RWPE1 (cell line): ENCODE measurements around the gene VWA8.

Experiments
- CTCF ChIA-PET: fragments of 350-600 bp; sonication (Branson Sonifier 250); formaldehyde crosslinking; extraction: SDS; loops from one replicate; lab custom pipeline; 2021; lab: Yijun Ruan, JAX
- POLR2A ChIA-PET: fragments of 400-600 bp; formaldehyde crosslinking; extraction: SDS; loops from one replicate; lab custom pipeline; 2020; ENCODE audit warnings: antibody characterized with exemption; ENCODE audit not compliant: low non-redundant PET; lab: Yijun Ruan, JAX
- DNase-seq: peaks from one replicate; pipeline ENCODE4 v3.0.0; 2012; ENCODE audit warnings: low spot score
- H3K27ac ChIP-seq: fragments of 450-650 bp; 2 replicates; pipeline ENCODE4 v1.5.1; 2017
- TF ChIP-seq, protein P1 (sequence below): fragments of 450-650 bp; conservative IDR thresholded peaks from 2 replicates; pipeline ENCODE4 v1.5.1; 2017; ENCODE audit warnings: low read depth, mild to moderate bottlenecking

The VWA8 gene

DNA sequence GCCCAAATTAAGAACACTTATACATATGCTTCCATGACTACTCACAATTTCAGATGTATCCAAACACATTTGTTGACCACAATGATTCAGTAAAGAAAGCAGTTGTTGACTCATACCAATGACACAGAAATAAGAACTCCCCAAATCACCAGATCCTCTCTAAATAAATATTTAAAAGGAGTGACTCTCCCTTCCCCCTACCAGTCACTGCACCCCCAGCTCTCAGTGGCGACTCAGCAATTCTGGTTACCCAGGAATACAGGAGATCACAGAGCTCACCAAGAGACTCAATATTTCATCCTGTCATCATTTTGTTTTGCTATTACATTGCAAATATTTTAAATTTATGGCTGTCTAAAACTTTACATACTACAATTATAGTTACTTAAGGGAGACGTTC, 372.0 kb downstream of the VWA8 start:
- CTCF ChIA-PET, result no interaction called here
- H3K27ac ChIP-seq, result no peak overlapping the region
- POLR2A ChIA-PET, result no interaction called here
- peak; percentile 85 for DNase-seq
- TF ChIP-seq, protein P1, sequence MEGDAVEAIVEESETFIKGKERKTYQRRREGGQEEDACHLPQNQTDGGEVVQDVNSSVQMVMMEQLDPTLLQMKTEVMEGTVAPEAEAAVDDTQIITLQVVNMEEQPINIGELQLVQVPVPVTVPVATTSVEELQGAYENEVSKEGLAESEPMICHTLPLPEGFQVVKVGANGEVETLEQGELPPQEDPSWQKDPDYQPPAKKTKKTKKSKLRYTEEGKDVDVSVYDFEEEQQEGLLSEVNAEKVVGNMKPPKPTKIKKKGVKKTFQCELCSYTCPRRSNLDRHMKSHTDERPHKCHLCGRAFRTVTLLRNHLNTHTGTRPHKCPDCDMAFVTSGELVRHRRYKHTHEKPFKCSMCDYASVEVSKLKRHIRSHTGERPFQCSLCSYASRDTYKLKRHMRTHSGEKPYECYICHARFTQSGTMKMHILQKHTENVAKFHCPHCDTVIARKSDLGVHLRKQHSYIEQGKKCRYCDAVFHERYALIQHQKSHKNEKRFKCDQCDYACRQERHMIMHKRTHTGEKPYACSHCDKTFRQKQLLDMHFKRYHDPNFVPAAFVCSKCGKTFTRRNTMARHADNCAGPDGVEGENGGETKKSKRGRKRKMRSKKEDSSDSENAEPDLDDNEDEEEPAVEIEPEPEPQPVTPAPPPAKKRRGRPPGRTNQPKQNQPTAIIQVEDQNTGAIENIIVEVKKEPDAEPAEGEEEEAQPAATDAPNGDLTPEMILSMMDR, result no peak

DNA sequence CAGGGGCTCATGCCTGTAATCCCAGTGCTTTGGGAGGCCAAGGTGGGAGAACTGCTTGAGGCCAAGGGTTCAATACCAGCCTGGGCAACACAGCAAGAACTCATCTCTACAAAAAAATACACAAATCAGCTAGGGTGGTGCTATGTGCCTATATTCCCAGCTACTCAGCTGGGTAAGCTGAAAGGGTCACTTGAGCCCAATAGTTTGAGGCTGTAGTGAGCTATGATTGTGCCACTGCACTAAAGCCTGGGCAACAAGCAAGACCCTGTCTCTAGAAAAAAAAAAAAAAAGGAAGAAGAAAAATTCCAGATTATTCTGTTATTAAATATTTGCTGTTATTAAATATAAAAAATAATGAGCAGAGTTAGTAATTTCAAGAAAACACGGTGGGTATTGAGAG, 372.5 kb downstream of the VWA8 start:
- no peak overlapping the region for H3K27ac ChIP-seq

DNA sequence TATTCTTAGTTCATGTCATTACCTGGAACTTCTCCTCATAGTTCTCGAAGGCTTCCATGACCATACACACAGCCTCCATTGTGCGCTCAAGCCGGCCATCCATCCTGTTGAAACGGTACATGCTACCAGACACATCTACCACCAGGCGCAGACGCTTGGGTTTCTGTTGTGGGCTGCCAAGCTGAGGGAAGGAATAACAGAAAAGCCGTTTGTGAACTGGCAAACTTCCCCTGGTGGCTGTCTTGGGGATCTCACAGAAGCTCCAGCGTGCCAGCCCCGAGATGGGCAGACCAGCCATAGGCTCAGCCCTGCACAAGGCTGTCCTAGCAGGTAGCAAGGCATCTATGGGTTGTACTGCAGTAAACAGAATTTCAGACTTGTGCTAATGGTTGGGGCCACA, 373.4 kb downstream of the VWA8 start:
- CTCF ChIA-PET, result no interaction called here
- TF ChIP-seq, protein P1, result no peak
- POLR2A ChIA-PET, result no interaction called here
- no peak for DNase-seq
- no peak overlapping the region for H3K27ac ChIP-seq

More for the DNA sequence above, 372.5 kb downstream of the VWA8 start:
- CTCF ChIA-PET, result no interaction called here
- no peak for DNase-seq
- POLR2A ChIA-PET, result no interaction called here
- TF ChIP-seq, protein P1, result no peak

DNA sequence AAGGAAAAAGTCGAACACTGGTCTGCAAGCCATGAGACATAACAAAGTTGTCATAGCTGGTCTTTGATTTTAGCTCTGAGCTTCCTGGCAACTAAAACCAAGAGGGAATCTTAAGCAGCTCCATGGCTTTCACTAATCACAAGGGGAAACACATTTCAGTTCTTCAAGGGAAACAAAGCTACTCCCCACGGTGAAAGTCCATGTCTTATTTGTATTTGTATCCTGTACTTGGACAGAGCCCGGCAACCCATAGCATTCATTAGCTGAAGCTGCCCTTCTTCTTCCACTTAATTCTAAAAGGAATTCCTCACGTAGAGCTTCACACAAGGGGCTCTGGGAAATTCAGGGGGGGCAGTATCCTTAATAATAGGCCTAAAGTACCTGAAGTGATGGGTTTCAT, 374.7 kb downstream of the VWA8 start:
- H3K27ac ChIP-seq, result no peak overlapping the region
- POLR2A ChIA-PET, result no interaction called here
- TF ChIP-seq, protein P1, result no peak
- no peak for DNase-seq
- CTCF ChIA-PET, result no interaction called here

DNA sequence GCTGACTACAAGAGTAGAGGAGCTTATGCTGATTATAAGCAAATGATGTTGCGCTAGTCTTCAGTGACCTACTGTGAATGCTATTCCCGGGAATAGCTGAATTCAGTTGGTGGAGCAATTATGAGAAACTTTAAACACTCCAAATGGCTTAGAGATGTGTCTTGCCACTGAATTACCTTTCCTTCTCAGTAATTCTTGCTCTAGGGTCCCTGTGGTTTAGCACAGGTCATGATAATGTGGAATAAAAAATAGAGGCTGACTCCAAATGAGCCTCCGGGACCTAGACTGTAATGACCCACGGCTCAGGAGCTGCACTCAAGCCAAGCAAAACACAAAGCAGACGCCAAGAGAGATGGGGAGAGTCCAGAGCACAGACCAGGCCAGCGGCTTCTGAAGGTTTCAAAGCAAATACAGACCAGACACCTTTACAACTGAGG, 378.9 kb downstream of the VWA8 start:
- POLR2A ChIA-PET, result no interaction called here
- DNase-seq, result no peak
- CTCF ChIA-PET, result interaction anchor here (0.6 kb wide), 1 partner anchor 335 kb away, joined by 3 read pairs; no protein-coding TSS in a partner anchor
- TF ChIP-seq, protein P1, result no peak
- no peak overlapping the region for H3K27ac ChIP-seq

DNA sequence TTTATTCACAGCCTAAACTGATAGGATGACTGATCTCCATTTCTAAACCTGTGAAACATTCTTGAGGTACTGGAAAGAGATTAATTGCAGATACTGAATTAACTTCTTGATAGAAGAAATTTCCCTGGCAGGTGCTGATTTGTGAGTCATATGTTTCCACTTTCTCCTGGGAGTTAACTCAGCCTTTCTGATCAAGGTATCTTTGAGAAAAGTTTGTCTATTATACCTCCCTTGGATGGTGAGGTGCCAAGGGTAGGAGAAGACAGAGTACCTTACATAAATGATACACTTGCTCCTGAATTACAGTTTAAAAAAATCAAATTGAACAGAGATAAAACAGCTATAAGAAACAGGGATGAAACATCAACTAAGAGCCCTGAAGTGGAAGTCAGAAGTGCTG, 380.6 kb downstream of the VWA8 start:
- ChIA-PET POLR2A (no interaction called here), CTCF (no interaction called here)
- no peak for DNase-seq
- H3K27ac ChIP-seq, result no peak overlapping the region
- TF ChIP-seq, protein P1, result no peak
